LNCAP (cell line): ENCODE data around the gene SAMD13.

ENCODE experiments used
- CTCF ChIP-seq: fragments of 450-650 bp; IDR thresholded peaks from 2 replicates; pipeline ENCODE4 v1.5.1; 2017; ENCODE audit warnings: mild to moderate bottlenecking

The SAMD13 gene

GRCh38 chr1:84286071-84286470 is 15.4 kb upstream of the SAMD13 start:
- TF ChIP-seq CTCF, result no peak

- no peak for TF ChIP-seq CTCF
Observed at GRCh38 chr1:84289169-84289785, 12.2 kb upstream of the SAMD13 start.

GRCh38 chr1:84291882-84292655 is 9.4 kb upstream of the SAMD13 start:
- no peak for TF ChIP-seq CTCF

GRCh38 chr1:84293766-84294165 is 7.7 kb upstream of the SAMD13 start:
- TF ChIP-seq CTCF, result no peak

- TF ChIP-seq CTCF, result no peak
Observed at GRCh38 chr1:84294751-84295150, 6.8 kb upstream of the SAMD13 start.

- no peak for TF ChIP-seq CTCF
Observed at GRCh38 chr1:84297546-84298244, 3.8 kb upstream of the SAMD13 start.

- TF ChIP-seq CTCF, result no peak
Observed at GRCh38 chr1:84298328-84298683, 3.2 kb upstream of the SAMD13 start.
